ENCODE data around the gene KIRREL2. TPM values are rescaled to one million over a fixed set of nuclear protein-coding genes. Genes with fewer than 3 reads are reported as not detected.
"Not testable (repeated sequence)": the region's sequence is repeated elsewhere in the genome, so short reads cannot be mapped to it uniquely, and the experiment has no call there.

Gene KIRREL2
- total RNA-seq, 1 donor from 2014 or later, result 0.12 TPM

DNA sequence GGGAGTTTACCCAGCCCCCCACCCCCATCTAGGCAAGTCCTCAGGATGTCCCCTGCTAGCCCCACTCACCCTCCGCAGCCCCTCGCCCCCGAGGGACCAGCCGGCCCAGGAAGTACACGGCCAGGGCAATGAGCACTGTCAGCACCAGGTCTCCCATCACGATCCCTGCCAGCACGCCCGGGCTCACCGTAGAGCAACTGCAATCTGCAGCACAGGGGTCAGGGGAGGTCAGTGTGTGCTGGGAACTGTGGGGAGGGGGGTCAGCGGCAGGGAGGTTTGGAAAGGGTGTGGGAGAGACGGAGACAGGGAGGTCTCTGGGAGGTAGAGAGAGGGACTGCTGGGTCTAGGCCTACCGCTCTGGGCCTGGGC is 50.6 kb downstream of the KIRREL2 start:
- Histone ChIP-seq H3K27me3 (ENCODE audit: low read depth) (no peaks in the 10 kb centered on the region), H3K27ac (peak overlapping the region; percentile 85), H3K36me3 (no peaks in the 10 kb centered on the region), H3K4me3 (peak overlapping the region; percentile 52), H3K4me1 (peaks cover 28% of the 10 kb centered on the region), H3K9me3 (no peaks in the 10 kb centered on the region)
- intact Hi-C loops (cut with DNase I), result no loop called here
- ATAC-seq, result no peak
- DNase-seq, result peak; percentile 46
- TF ChIP-seq, protein P1, sequence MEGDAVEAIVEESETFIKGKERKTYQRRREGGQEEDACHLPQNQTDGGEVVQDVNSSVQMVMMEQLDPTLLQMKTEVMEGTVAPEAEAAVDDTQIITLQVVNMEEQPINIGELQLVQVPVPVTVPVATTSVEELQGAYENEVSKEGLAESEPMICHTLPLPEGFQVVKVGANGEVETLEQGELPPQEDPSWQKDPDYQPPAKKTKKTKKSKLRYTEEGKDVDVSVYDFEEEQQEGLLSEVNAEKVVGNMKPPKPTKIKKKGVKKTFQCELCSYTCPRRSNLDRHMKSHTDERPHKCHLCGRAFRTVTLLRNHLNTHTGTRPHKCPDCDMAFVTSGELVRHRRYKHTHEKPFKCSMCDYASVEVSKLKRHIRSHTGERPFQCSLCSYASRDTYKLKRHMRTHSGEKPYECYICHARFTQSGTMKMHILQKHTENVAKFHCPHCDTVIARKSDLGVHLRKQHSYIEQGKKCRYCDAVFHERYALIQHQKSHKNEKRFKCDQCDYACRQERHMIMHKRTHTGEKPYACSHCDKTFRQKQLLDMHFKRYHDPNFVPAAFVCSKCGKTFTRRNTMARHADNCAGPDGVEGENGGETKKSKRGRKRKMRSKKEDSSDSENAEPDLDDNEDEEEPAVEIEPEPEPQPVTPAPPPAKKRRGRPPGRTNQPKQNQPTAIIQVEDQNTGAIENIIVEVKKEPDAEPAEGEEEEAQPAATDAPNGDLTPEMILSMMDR (IDR thresholded peaks at IDR 0.05), result no peak

DNA sequence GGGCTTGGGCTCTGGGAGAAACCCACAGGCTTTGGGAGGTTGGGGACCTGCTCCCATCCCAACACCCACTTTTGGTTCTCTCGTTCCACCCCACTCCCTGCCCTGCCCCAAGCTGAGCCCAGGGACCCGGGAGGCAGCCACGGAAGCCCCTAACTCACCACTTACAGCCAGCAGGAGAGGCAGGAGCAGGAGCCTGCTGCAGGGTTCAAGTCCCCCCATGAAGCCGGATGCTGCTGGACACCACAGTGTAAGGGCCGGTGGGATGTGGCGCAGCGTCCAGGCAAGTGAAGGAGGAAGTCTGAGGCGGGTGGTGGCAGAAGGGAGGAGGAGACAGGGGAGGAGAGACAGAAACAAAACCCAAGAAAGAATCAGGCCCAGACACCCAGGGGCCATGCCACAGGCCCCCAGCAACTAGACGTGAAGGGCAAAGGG is 51.3 kb downstream of the KIRREL2 start, which contains the start of gene TYROBP:
Gene TYROBP, minus strand, starts transcription at position 286 of the 432 bp plus-strand sequence. Its CDS starts 67 bp downstream, at position 219.
- intact Hi-C loops (cut with DNase I), result no loop called here
- Histone ChIP-seq H3K4me3 (peak within 1 kb of the TSS; percentile 52), H3K9me3 (no peaks in the 10 kb centered on the region), H3K4me1 (peaks cover 22% of the 10 kb centered on the region), H3K27ac (peak within 1 kb of the TSS; percentile 85), H3K36me3 (no peaks in the 10 kb centered on the region), H3K27me3 (ENCODE audit: low read depth) (peaks cover 4% of the 10 kb centered on the region)
- ATAC-seq (peak; percentile 61 to 69), DNase-seq (peak; percentile 79)
- TF ChIP-seq, protein P1 (IDR thresholded peaks at IDR 0.05), result no peak

DNA sequence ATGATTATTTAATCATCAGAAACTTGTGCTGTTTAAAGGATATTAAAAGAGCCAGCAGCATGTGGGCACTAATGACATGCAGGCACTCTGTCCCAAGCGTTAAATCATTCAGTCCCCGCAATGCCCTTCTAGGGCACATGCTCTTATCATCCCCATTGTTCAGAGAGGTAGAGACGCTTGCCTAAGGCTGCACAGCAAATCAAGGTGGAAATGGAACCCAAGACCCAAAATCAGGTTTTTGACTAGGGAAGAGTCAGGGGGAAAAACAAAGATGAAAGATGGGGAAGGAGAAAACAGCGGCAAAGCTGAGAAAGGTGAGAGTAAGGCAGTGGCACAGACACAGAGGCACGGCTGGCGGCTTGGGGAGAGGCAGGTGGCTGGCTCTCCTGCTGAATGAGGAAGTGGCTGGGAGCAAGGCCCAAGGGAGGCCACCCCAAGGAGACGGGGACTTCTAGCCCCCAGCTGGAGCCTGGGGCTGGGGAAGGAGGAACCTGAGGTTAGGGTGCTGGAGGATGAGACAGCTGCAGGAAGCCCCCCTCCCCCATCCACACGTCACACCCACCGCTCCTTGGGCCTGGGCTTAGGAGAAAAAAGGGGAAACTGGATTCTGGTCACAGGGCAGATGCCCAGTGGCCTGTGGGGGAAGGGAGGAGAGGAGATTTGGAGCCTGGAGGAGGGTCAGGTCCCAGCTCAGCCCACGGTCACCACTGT is 52.4 kb downstream of the KIRREL2 start:
- Histone ChIP-seq H3K27me3 (ENCODE audit: low read depth) (peaks cover 4% of the 10 kb centered on the region), H3K4me1 (peaks cover 12% of the 10 kb centered on the region), H3K36me3 (no peaks in the 10 kb centered on the region), H3K9me3 (no peaks in the 10 kb centered on the region), H3K4me3 (peak overlapping the region; percentile 52), H3K27ac (peak overlapping the region; percentile 85)
- ATAC-seq (peak; percentile 85 to 94), DNase-seq (peak; percentile 93)
- TF ChIP-seq, protein P1 (IDR thresholded peaks at IDR 0.05), result no peak
- intact Hi-C loops (cut with DNase I), result no loop called here

DNA sequence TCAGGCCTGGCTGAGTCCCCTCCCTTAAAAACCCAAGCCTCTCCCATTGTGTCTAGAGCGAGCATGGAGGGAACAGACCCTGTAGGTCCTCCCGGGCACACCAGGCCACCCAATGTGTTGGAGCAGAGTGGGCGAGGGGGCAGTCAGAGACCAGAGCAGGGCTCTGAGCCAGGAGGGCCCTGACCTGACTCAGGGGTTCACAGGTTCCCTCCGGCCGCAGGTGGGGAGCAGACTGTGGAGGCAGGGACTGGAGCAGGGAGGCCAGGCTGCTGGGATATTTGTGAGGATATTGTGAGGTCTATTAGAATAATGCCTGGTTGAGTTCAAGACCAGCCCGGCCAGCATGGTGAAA is 52.9 kb downstream of the KIRREL2 start:
- no peak for DNase-seq
- TF ChIP-seq, protein P1 (IDR thresholded peaks at IDR 0.05), result no peak
- peaks cover 4% of the 10 kb centered on the region for H3K27me3 ChIP-seq (ENCODE audit: low read depth)

DNA sequence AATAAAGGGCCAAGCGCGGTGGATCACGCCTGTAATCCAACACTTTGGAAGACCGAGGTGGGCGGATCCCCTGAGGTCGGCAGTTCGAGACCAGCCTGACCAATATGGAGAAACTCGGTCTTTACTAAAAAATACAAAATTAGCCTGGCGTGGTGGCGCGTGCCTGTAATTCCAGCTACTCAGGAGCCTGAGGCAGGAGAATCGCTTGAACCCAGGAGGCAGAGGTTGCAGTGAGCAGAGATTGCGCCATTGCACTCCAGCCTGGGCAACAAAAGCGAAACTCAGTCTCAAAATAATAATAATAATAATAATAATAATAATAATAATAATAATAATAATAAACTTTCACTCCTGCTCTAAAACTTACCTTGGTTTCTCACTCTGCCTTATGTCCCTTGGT is 53.6 kb downstream of the KIRREL2 start:
- intact Hi-C loops (cut with DNase I), result not testable (repeated sequence)

More for the DNA sequence above, 52.9 kb downstream of the KIRREL2 start:
- intact Hi-C loops (cut with DNase I), result no loop called here
- Histone ChIP-seq H3K9me3 (no peaks in the 10 kb centered on the region), H3K4me3 (no peak overlapping the region), H3K27ac (peak overlapping the region; percentile 85), H3K4me1 (peaks cover 12% of the 10 kb centered on the region), H3K36me3 (no peaks in the 10 kb centered on the region)
- ATAC-seq, result no peak

DNA sequence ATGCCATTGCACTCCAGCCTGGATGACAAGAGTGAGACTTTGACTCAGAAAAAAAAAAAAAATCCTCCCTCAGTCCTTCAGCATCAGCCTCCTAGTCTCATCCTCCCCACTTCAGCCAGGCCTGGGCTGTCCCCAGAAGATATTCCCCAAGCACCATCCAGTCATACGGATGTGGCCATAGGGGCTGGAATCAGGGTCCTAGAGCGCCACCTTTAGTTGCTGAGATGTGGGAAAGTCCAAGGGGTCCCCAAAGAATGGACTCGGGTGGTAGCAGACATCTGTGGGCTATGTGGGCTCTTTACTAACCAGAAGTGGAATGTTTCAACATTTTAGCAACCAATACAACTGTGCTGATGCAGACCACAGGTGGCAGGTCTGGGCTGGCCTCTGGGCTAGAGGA is 54.5 kb downstream of the KIRREL2 start:
- H3K9me3 ChIP-seq, result no peaks in the 10 kb centered on the region
- peaks cover 4% of the 10 kb centered on the region for H3K27me3 ChIP-seq (ENCODE audit: low read depth)
- H3K27ac ChIP-seq, result no peak overlapping the region
- TF ChIP-seq, protein P1 (IDR thresholded peaks at IDR 0.05), result no peak
- DNase-seq, result no peak
- peaks cover 11% of the 10 kb centered on the region for H3K4me1 ChIP-seq
- no peak overlapping the region for H3K4me3 ChIP-seq
- no peaks in the 10 kb centered on the region for H3K36me3 ChIP-seq
- intact Hi-C loops (cut with DNase I), result no loop called here
- ATAC-seq, result no peak

More for the DNA sequence above, 53.6 kb downstream of the KIRREL2 start:
- not testable (repeated sequence) for H3K9me3 ChIP-seq; H3K4me3 ChIP-seq; H3K27me3 ChIP-seq (ENCODE audit: low read depth); H3K27ac ChIP-seq; DNase-seq; H3K36me3 ChIP-seq; ATAC-seq
- peaks cover 12% of the 10 kb centered on the region for H3K4me1 ChIP-seq

Measured in lower lobe of right lung (tissue), 2 donors.